HG03457 (cell line): ENCODE measurements around the gene CLDN15.
"Not testable (repeated sequence)": the region's sequence is repeated elsewhere in the genome, so short reads cannot be mapped to it uniquely, and the experiment has no call there.

ENCODE experiments used
- ATAC-seq: cut with Tn5 transposase; IDR thresholded peaks from one replicate; pipeline ENCODE4 v1.9.1; 2021; ENCODE audit warnings: moderate number of reproducible peaks; ENCODE audit not compliant: unreplicated experiment

The CLDN15 gene

GRCh38 chr7:101237206-101238067, at the start of gene CLDN15:
Gene CLDN15, minus strand, starts transcription at chr7:101237802. Its CDS starts 221 bp downstream, at chr7:101237581.
- no peak for ATAC-seq

- ATAC-seq: no peak
Observed at GRCh38 chr7:101287032-101287431, 49.4 kb upstream of the CLDN15 start.

GRCh38 chr7:101285880-101286279, 48.3 kb upstream of the CLDN15 start:
- not testable (repeated sequence) for ATAC-seq

GRCh38 chr7:101285171-101285570, 47.6 kb upstream of the CLDN15 start:
- ATAC-seq: no peak

GRCh38 chr7:101280912-101281311, 43.3 kb upstream of the CLDN15 start:
- not testable (repeated sequence) for ATAC-seq

- no peak for ATAC-seq
Observed at GRCh38 chr7:101278461-101279292, 41.1 kb upstream of the CLDN15 start.

- no peak for ATAC-seq
Observed at GRCh38 chr7:101277155-101277554, 39.6 kb upstream of the CLDN15 start.

- ATAC-seq: no peak
Observed at GRCh38 chr7:101273206-101273605, 35.6 kb upstream of the CLDN15 start.

GRCh38 chr7:101271021-101271420, 33.4 kb upstream of the CLDN15 start:
- no peak for ATAC-seq

- ATAC-seq: no peak
Observed at GRCh38 chr7:101269664-101270063, 32.1 kb upstream of the CLDN15 start.

- no peak for ATAC-seq
Observed at GRCh38 chr7:101265622-101266516, 28.3 kb upstream of the CLDN15 start.

GRCh38 chr7:101264102-101264706, 26.6 kb upstream of the CLDN15 start:
- ATAC-seq: not testable (repeated sequence)

- ATAC-seq: no peak
Observed at GRCh38 chr7:101258243-101258731, 20.7 kb upstream of the CLDN15 start.

- ATAC-seq: no peak
Observed at GRCh38 chr7:101255796-101256195, 18.2 kb upstream of the CLDN15 start.

- not testable (repeated sequence) for ATAC-seq
Observed at GRCh38 chr7:101253199-101253598, 15.6 kb upstream of the CLDN15 start.

- ATAC-seq: peak; percentile 95
Observed at GRCh38 chr7:101251871-101252659, 14.5 kb upstream of the CLDN15 start.

GRCh38 chr7:101250324-101250723, 12.7 kb upstream of the CLDN15 start:
- ATAC-seq: no peak

- no peak for ATAC-seq
Observed at GRCh38 chr7:101248276-101248675, 10.7 kb upstream of the CLDN15 start.

GRCh38 chr7:101245147-101245668, 7.6 kb upstream of the CLDN15 start:
- ATAC-seq: no peak
